ENCODE measurements around the gene SLC22A13. TPM values are rescaled to one million over a fixed set of nuclear protein-coding genes. Genes with fewer than 3 reads are reported as not detected.
A peak's percentile ranks its signal among the peaks of the same experiment; 100 is the strongest.
"Not testable (repeated sequence)": the region's sequence is repeated elsewhere in the genome, so short reads cannot be mapped to it uniquely, and the experiment has no call there.

The SLC22A13 gene
- total RNA-seq, 1 donor from 2014 or later = 0.97 TPM

- Mint-ChIP-seq H3K4me3 (ENCODE audit: unreplicated experiment) (no peak overlapping the region), H3K4me1 (ENCODE audit: low read depth) (peaks cover 6% of the 10 kb centered on the region), H3K36me3 (ENCODE audit: low read depth) (peaks cover 60% of the 10 kb centered on the region), H3K27me3 (ENCODE audit: low read depth) (no peaks in the 10 kb centered on the region), H3K9me3 (ENCODE audit: low read depth) (peaks cover 19% of the 10 kb centered on the region), H3K27ac (ENCODE audit: unreplicated experiment) (no peak overlapping the region)
- DNase-seq (ENCODE audit: low spot score) = no peak
- no peak for TF ChIP-seq CTCF (IDR thresholded peaks at IDR 0.05)
Observed at GRCh38 chr3:38238416-38239008, 27.1 kb upstream of the SLC22A13 start.

- H3K27ac Mint-ChIP-seq (ENCODE audit: unreplicated experiment); DNase-seq (ENCODE audit: low spot score); H3K4me3 Mint-ChIP-seq (ENCODE audit: unreplicated experiment); H3K27me3 Mint-ChIP-seq (ENCODE audit: low read depth): not testable (repeated sequence)
- Mint-ChIP-seq H3K4me1 (ENCODE audit: low read depth) (peaks cover 14% of the 10 kb centered on the region), H3K9me3 (ENCODE audit: low read depth) (peaks cover 16% of the 10 kb centered on the region), H3K36me3 (ENCODE audit: low read depth) (peaks cover 36% of the 10 kb centered on the region)
Observed at GRCh38 chr3:38242812-38243211, 22.8 kb upstream of the SLC22A13 start.

GRCh38 chr3:38245930-38246329 is 19.7 kb upstream of the SLC22A13 start:
- peak overlapping the region; percentile 59 for H3K27ac Mint-ChIP-seq (ENCODE audit: unreplicated experiment)
- H3K9me3 Mint-ChIP-seq (ENCODE audit: low read depth) = no peaks in the 10 kb centered on the region
- peaks cover 18% of the 10 kb centered on the region for H3K36me3 Mint-ChIP-seq (ENCODE audit: low read depth)
- TF ChIP-seq CTCF (IDR thresholded peaks at IDR 0.05) = no peak
- no peak for DNase-seq (ENCODE audit: low spot score)
- peaks cover 17% of the 10 kb centered on the region for H3K4me1 Mint-ChIP-seq (ENCODE audit: low read depth)
- H3K27me3 Mint-ChIP-seq (ENCODE audit: low read depth) = no peaks in the 10 kb centered on the region
- no peak overlapping the region for H3K4me3 Mint-ChIP-seq (ENCODE audit: unreplicated experiment)

- peak overlapping the region; percentile 86 for H3K27ac Mint-ChIP-seq (ENCODE audit: unreplicated experiment)
- DNase-seq (ENCODE audit: low spot score) = no peak
- H3K27me3 Mint-ChIP-seq (ENCODE audit: low read depth) = no peaks in the 10 kb centered on the region
- H3K9me3 Mint-ChIP-seq (ENCODE audit: low read depth) = no peaks in the 10 kb centered on the region
- H3K4me1 Mint-ChIP-seq (ENCODE audit: low read depth) = peaks cover 17% of the 10 kb centered on the region
- TF ChIP-seq CTCF (IDR thresholded peaks at IDR 0.05) = peak; percentile 74
- peaks cover 28% of the 10 kb centered on the region for H3K36me3 Mint-ChIP-seq (ENCODE audit: low read depth)
- no peak overlapping the region for H3K4me3 Mint-ChIP-seq (ENCODE audit: unreplicated experiment)
Observed at GRCh38 chr3:38247366-38248035, 18.1 kb upstream of the SLC22A13 start.

GRCh38 chr3:38250198-38250597 is 15.4 kb upstream of the SLC22A13 start:
- H3K4me1 Mint-ChIP-seq (ENCODE audit: low read depth) = peaks cover 22% of the 10 kb centered on the region
- TF ChIP-seq CTCF (IDR thresholded peaks at IDR 0.05) = no peak
- no peaks in the 10 kb centered on the region for H3K27me3 Mint-ChIP-seq (ENCODE audit: low read depth)
- H3K4me3 Mint-ChIP-seq (ENCODE audit: unreplicated experiment) = no peak overlapping the region
- H3K36me3 Mint-ChIP-seq (ENCODE audit: low read depth) = peaks cover 45% of the 10 kb centered on the region
- H3K27ac Mint-ChIP-seq (ENCODE audit: unreplicated experiment) = no peak overlapping the region
- no peak for DNase-seq (ENCODE audit: low spot score)
- H3K9me3 Mint-ChIP-seq (ENCODE audit: low read depth) = no peaks in the 10 kb centered on the region

GRCh38 chr3:38251197-38251596 is 14.4 kb upstream of the SLC22A13 start:
- Mint-ChIP-seq H3K9me3 (ENCODE audit: low read depth) (no peaks in the 10 kb centered on the region), H3K27ac (ENCODE audit: unreplicated experiment) (no peak overlapping the region), H3K4me1 (ENCODE audit: low read depth) (peaks cover 22% of the 10 kb centered on the region), H3K27me3 (ENCODE audit: low read depth) (no peaks in the 10 kb centered on the region), H3K36me3 (ENCODE audit: low read depth) (peaks cover 45% of the 10 kb centered on the region), H3K4me3 (ENCODE audit: unreplicated experiment) (no peak overlapping the region)
- no peak for DNase-seq (ENCODE audit: low spot score)
- no peak for TF ChIP-seq CTCF (IDR thresholded peaks at IDR 0.05)
